Upper lobe of left lung (tissue), 6 donors: Measurements from ENCODE around the gene ME3. TPM values are rescaled to one million over a fixed set of nuclear protein-coding genes. Genes with fewer than 3 reads are reported as not detected.

Experiments used
- ATAC-seq, 2 donors: fragments of 200-7000 bp; cut with Tn5 transposase; one replicate each; pipeline ENCODE4 v1.9.1; 2022; ENCODE audit warnings: mild to moderate bottlenecking in 2 of 2, moderate library complexity in 2 of 2; ENCODE audit not compliant: low FRiP score in 2 of 2
- DNase-seq, 2 donors: peaks; one replicate each; pipeline ENCODE4 v3.0.0-alpha.2; 2019 to 2020
- H3K27ac ChIP-seq, 4 donors: fragments of 200-600 bp; sonication (generic); one replicate each; pipeline ENCODE4 v1.5.1; 2016 to 2019
- H3K27me3 ChIP-seq, 4 donors: fragments of 200-600 bp; sonication (generic); one replicate each; pipeline ENCODE4 v1.5.1; 2017 to 2019
- H3K36me3 ChIP-seq, 4 donors: fragments of 200-600 bp; sonication (generic); one replicate each; pipeline ENCODE4 v1.5.1; 2016 to 2019
- H3K4me1 ChIP-seq, 4 donors: fragments of 200-600 bp; sonication (generic); one replicate each; pipeline ENCODE4 v1.5.1; 2018 to 2019
- H3K4me3 ChIP-seq, 4 donors: fragments of 200-600 bp; sonication (generic); one replicate each; pipeline ENCODE4 v1.5.1; 2017 to 2019; ENCODE audit warnings: mild to moderate bottlenecking in 2 of 4, moderate library complexity in 1 of 4
- H3K9me3 ChIP-seq, 4 donors: fragments of 200-600 bp; sonication (generic); one replicate each; pipeline ENCODE4 v1.5.1; 2018 to 2019
- CTCF ChIP-seq, 6 experiments: fragments of 450-650 bp in 4 of 6; fragments of 200-600 bp in 2 of 6; sonication (generic) in 2 of 6; IDR thresholded peaks; one replicate each; pipeline ENCODE4 v1.5.1; 2016 to 2019; ENCODE audit warnings: antibody characterized with exemption in 6 of 6
- EP300 ChIP-seq, 4 donors: sonication (generic); formaldehyde crosslinking; IDR thresholded peaks; one replicate each; pipeline ENCODE4 v1.5.1; 2017; ENCODE audit warnings: antibody characterized with exemption in 4 of 4, control low read depth in 2 of 4
- POLR2A ChIP-seq, 4 donors: fragments of 450-650 bp; IDR thresholded peaks; one replicate each; pipeline ENCODE4 v1.5.1; 2016 to 2017; ENCODE audit warnings: antibody characterized with exemption in 4 of 4, mild to moderate bottlenecking in 2 of 4
- POLR2AphosphoS5 ChIP-seq, 2 donors: sonication (generic); formaldehyde crosslinking; IDR thresholded peaks; one replicate each; pipeline ENCODE4 v1.5.1; 2017; ENCODE audit warnings: antibody characterized with exemption in 2 of 2
- WGBS, 2 donors: methylation state at CpG; one replicate each; pipeline ENCODE4 v1.1.5; 2017 to 2018; 5-methylcytosine and 5-hydroxymethylcytosine counted together
- total RNA-seq, 6 donors: library from RNA; depleted of rRNA in 4 of 6; stranded (reverse); fragments of >200 nt in 4 of 6; gene quantifications; one replicate each; pipeline versions ENCODE4 v1.1.0 to v1.2.1, GENCODE V29; 2016 to 2021
- donor health status: DM: no; HTN: no; CAD: no; lungs with moderate emphysema.
- donor health status: DM: no; HTN: yes; CAD: no; lungs with severe emphysema.

Gene ME3
- total RNA-seq, 6 donors from 2014 or later, result 19.5 to 56.6 (median 34.7) TPM

- H3K27ac ChIP-seq, result no peak overlapping the region
- TF ChIP-seq EP300 (IDR thresholded peaks at IDR 0.05) (no peak), POLR2AphosphoS5 (IDR thresholded peaks at IDR 0.05) (no peak), CTCF (IDR thresholded peaks at IDR 0.05) (no peak), POLR2A (IDR thresholded peaks at IDR 0.05) (no peak)
- H3K27me3 ChIP-seq, result no peaks in the 10 kb centered on the region
- H3K4me3 ChIP-seq, result no peak overlapping the region
- DNase-seq, result no peak
- H3K4me1 ChIP-seq, result peaks cover 19 to 31% (median 26%) of the 10 kb centered on the region in 4 donors
- WGBS, 2 donors, result 82 to 84% methylated on average over 5 of the region's 5 CpGs
- peak; percentile 73 to 79 for ATAC-seq
- no peaks in the 10 kb centered on the region for H3K9me3 ChIP-seq
- no peaks in the 10 kb centered on the region for H3K36me3 ChIP-seq
Measured at GRCh38 chr11:86596861-86597586, 75.4 kb downstream of the ME3 start.

- 88 to 93% methylated on average over 2 of the region's 2 CpGs for WGBS, 2 donors
- Histone ChIP-seq H3K27ac (peak overlapping the region in 1 of 4 donors; percentile 49), H3K4me3 (no peak overlapping the region), H3K27me3 (no peaks in the 10 kb centered on the region), H3K9me3 (no peaks in the 10 kb centered on the region), H3K4me1 (peaks cover 19 to 31% (median 28%) of the 10 kb centered on the region in 4 donors), H3K36me3 (no peaks in the 10 kb centered on the region)
- ATAC-seq (no peak), DNase-seq (no peak)
- no peak for TF ChIP-seq POLR2AphosphoS5 (IDR thresholded peaks at IDR 0.05)
- no peak for TF ChIP-seq EP300 (IDR thresholded peaks at IDR 0.05)
- no peak for TF ChIP-seq POLR2A (IDR thresholded peaks at IDR 0.05)
- TF ChIP-seq CTCF (IDR thresholded peaks at IDR 0.05), result no peak
Measured at GRCh38 chr11:86595955-86596354, 76.5 kb downstream of the ME3 start.

GRCh38 chr11:86595451-86595850, 77.0 kb downstream of the ME3 start:
- ATAC-seq (no peak), DNase-seq (no peak)
- Histone ChIP-seq H3K9me3 (no peaks in the 10 kb centered on the region), H3K36me3 (no peaks in the 10 kb centered on the region), H3K27ac (peak overlapping the region in 1 of 4 donors; percentile 49), H3K4me1 (peaks cover 19 to 31% (median 28%) of the 10 kb centered on the region in 4 donors), H3K4me3 (no peak overlapping the region), H3K27me3 (no peaks in the 10 kb centered on the region)
- no peak for TF ChIP-seq EP300 (IDR thresholded peaks at IDR 0.05)
- no peak for TF ChIP-seq CTCF (IDR thresholded peaks at IDR 0.05)
- TF ChIP-seq POLR2AphosphoS5 (IDR thresholded peaks at IDR 0.05), result no peak
- TF ChIP-seq POLR2A (IDR thresholded peaks at IDR 0.05), result no peak
- WGBS, 2 donors, result 90 to 94% methylated on average over 3 of the region's 3 CpGs

GRCh38 chr11:86594746-86595145, 77.7 kb downstream of the ME3 start:
- no peaks in the 10 kb centered on the region for H3K9me3 ChIP-seq
- H3K4me1 ChIP-seq, result peaks cover 19 to 31% (median 28%) of the 10 kb centered on the region in 4 donors
- no peak for ATAC-seq
- TF ChIP-seq POLR2A (IDR thresholded peaks at IDR 0.05) (no peak), POLR2AphosphoS5 (IDR thresholded peaks at IDR 0.05) (no peak), CTCF (IDR thresholded peaks at IDR 0.05) (no peak)
- no peaks in the 10 kb centered on the region for H3K27me3 ChIP-seq
- no peak overlapping the region for H3K27ac ChIP-seq
- DNase-seq, result no peak
- H3K36me3 ChIP-seq, result no peaks in the 10 kb centered on the region
- no peak overlapping the region for H3K4me3 ChIP-seq

GRCh38 chr11:86593833-86594232, 78.6 kb downstream of the ME3 start:
- Histone ChIP-seq H3K27me3 (no peaks in the 10 kb centered on the region), H3K36me3 (no peaks in the 10 kb centered on the region), H3K4me3 (no peak overlapping the region), H3K27ac (no peak overlapping the region), H3K9me3 (no peaks in the 10 kb centered on the region), H3K4me1 (peaks cover 19 to 34% (median 30%) of the 10 kb centered on the region in 4 donors)
- DNase-seq (no peak), ATAC-seq (no peak)
- WGBS, 2 donors, result 78 to 80% methylated on average over 4 of the region's 4 CpGs
- TF ChIP-seq POLR2A (IDR thresholded peaks at IDR 0.05) (no peak), CTCF (IDR thresholded peaks at IDR 0.05) (no peak), EP300 (IDR thresholded peaks at IDR 0.05) (no peak), POLR2AphosphoS5 (IDR thresholded peaks at IDR 0.05) (no peak)
